SK-N-SH treated with all-trans-retinoic acid at 6 μM for 48 hours (cell line): ENCODE data around the gene STS.

Experiments used
- ATAC-seq: fragments of 200-7000 bp; cut with Tn5 transposase; 3 replicates; pipeline ENCODE4 v1.9.1; 2020; ENCODE audit warnings: mild to moderate bottlenecking, moderate library complexity
- ARNTL ChIP-seq: fragments of 450-650 bp; formaldehyde crosslinking; IDR thresholded peaks from 2 replicates; pipeline ENCODE4 v1.5.0; 2020; ENCODE audit warnings: low read depth, mild to moderate bottlenecking, moderate library complexity, borderline replicate concordance
- BACH2 ChIP-seq: fragments of 250-450 bp; sonication (Bioruptor Pico); IDR thresholded peaks from 2 replicates; pipeline ENCODE4 v1.9.0; 2021; ENCODE audit warnings: mild to moderate bottlenecking, borderline replicate concordance
- ESRRG ChIP-seq: fragments of 250-450 bp; sonication (Bioruptor Pico); IDR thresholded peaks from 2 replicates; pipeline ENCODE4 v1.6.1; 2021; ENCODE audit warnings: mild to moderate bottlenecking
- GLIS3 ChIP-seq: fragments of 250-450 bp; sonication (Bioruptor Pico); IDR thresholded peaks from 2 replicates; pipeline ENCODE4 v1.5.0; 2020; ENCODE audit warnings: mild to moderate bottlenecking, moderate library complexity
- OSR1 ChIP-seq: fragments of 250-450 bp; sonication (Bioruptor Pico); IDR thresholded peaks from 2 replicates; pipeline ENCODE4 v1.8.0; 2022; ENCODE audit warnings: moderate library complexity, mild to moderate bottlenecking, inconsistent platforms
- PPARA ChIP-seq: fragments of 250-450 bp; sonication (Bioruptor Pico); IDR thresholded peaks from 2 replicates; pipeline ENCODE4 v1.5.0; 2020; ENCODE audit warnings: mild to moderate bottlenecking, borderline replicate concordance
- RARB ChIP-seq: fragments of 250-450 bp; sonication (Bioruptor Pico); IDR thresholded peaks from 2 replicates; pipeline ENCODE4 v1.8.0; 2021; ENCODE audit warnings: mild to moderate bottlenecking, moderate library complexity
- SNAI2 ChIP-seq: fragments of 250-450 bp; sonication (Bioruptor Pico); IDR thresholded peaks from 2 replicates; pipeline ENCODE4 v1.5.0; 2020; ENCODE audit warnings: mild to moderate bottlenecking, moderate library complexity
- TCF4 ChIP-seq: fragments of 250-450 bp; sonication (Bioruptor Pico); IDR thresholded peaks from 2 replicates; pipeline ENCODE4 v1.8.0; 2021; ENCODE audit warnings: mild to moderate bottlenecking, moderate library complexity, borderline replicate concordance
- TOX ChIP-seq: fragments of 250-450 bp; sonication (Bioruptor Pico); IDR thresholded peaks from 2 replicates; pipeline ENCODE4 v1.8.0; 2021; ENCODE audit warnings: mild to moderate bottlenecking, moderate library complexity, borderline replicate concordance
- TSHZ2 ChIP-seq: fragments of 250-450 bp; sonication (Bioruptor Pico); IDR thresholded peaks from 2 replicates; pipeline ENCODE4 v1.5.0; 2020; ENCODE audit warnings: mild to moderate bottlenecking, moderate library complexity
- ZC3H10 ChIP-seq: fragments of 250-450 bp; sonication (Bioruptor Pico); IDR thresholded peaks from 2 replicates; pipeline ENCODE4 v1.5.1; 2021; ENCODE audit warnings: mild to moderate bottlenecking, moderate library complexity
- ZFP30 ChIP-seq: fragments of 450-650 bp; formaldehyde crosslinking; IDR thresholded peaks from 2 replicates; pipeline ENCODE4 v1.5.0; 2022; ENCODE audit warnings: mild to moderate bottlenecking, moderate library complexity
- ZNF565 ChIP-seq: fragments of 450-650 bp; formaldehyde crosslinking; conservative IDR thresholded peaks from 2 replicates; pipeline ENCODE4 v1.5.0; 2020; ENCODE audit warnings: low read depth, mild to moderate bottlenecking, moderate library complexity
- ZNF70 ChIP-seq: fragments of 450-650 bp; formaldehyde crosslinking; IDR thresholded peaks from 2 replicates; pipeline ENCODE4 v1.5.0; 2020; ENCODE audit warnings: mild to moderate bottlenecking, moderate library complexity
- ZNF8 ChIP-seq: fragments of 450-650 bp; formaldehyde crosslinking; IDR thresholded peaks from 2 replicates; pipeline ENCODE4 v1.5.0; 2020; ENCODE audit warnings: mild to moderate bottlenecking, moderate library complexity
- TF ChIP-seq, protein P1 (sequence below): fragments of 250-450 bp; sonication (Bioruptor Pico); IDR thresholded peaks from 2 replicates; pipeline ENCODE4 v1.8.0; 2020; ENCODE audit warnings: mild to moderate bottlenecking, moderate library complexity, borderline replicate concordance
- TF ChIP-seq, protein P2 (sequence below): fragments of 250-450 bp; sonication (Bioruptor Pico); IDR thresholded peaks from 2 replicates; pipeline ENCODE4 v1.5.1; 2020; ENCODE audit warnings: low read depth, mild to moderate bottlenecking, moderate library complexity
- TF ChIP-seq, protein P3 (sequence below): fragments of 250-450 bp; sonication (Bioruptor Pico); IDR thresholded peaks from 2 replicates; pipeline ENCODE4 v1.5.1; 2021; ENCODE audit warnings: mild to moderate bottlenecking, moderate library complexity

Gene STS

GRCh38 chrX:7116081-7116480 is 31.4 kb upstream of the STS start (continued):
- TF ChIP-seq ZNF8 (CRISPR knock-in tag) (no peak), TSHZ2 (CRISPR knock-in tag) (no peak), RARB (CRISPR knock-in tag) (no peak), OSR1 (CRISPR knock-in tag) (no peak), ARNTL (CRISPR knock-in tag) (no peak), GLIS3 (CRISPR knock-in tag) (no peak), ESRRG (CRISPR knock-in tag) (no peak), PPARA (CRISPR knock-in tag) (no peak)
- TF ChIP-seq, protein P1, sequence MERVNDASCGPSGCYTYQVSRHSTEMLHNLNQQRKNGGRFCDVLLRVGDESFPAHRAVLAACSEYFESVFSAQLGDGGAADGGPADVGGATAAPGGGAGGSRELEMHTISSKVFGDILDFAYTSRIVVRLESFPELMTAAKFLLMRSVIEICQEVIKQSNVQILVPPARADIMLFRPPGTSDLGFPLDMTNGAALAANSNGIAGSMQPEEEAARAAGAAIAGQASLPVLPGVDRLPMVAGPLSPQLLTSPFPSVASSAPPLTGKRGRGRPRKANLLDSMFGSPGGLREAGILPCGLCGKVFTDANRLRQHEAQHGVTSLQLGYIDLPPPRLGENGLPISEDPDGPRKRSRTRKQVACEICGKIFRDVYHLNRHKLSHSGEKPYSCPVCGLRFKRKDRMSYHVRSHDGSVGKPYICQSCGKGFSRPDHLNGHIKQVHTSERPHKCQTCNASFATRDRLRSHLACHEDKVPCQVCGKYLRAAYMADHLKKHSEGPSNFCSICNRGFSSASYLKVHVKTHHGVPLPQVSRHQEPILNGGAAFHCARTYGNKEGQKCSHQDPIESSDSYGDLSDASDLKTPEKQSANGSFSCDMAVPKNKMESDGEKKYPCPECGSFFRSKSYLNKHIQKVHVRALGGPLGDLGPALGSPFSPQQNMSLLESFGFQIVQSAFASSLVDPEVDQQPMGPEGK (CRISPR knock-in tag) = no peak

GRCh38 chrX:7117587-7117986 is 29.9 kb upstream of the STS start:
- TF ChIP-seq ARNTL (CRISPR knock-in tag) = no peak
- no peak for TF ChIP-seq ESRRG (CRISPR knock-in tag)
- no peak for TF ChIP-seq OSR1 (CRISPR knock-in tag)
- no peak for TF ChIP-seq BACH2 (CRISPR knock-in tag)
- no peak for TF ChIP-seq TOX (CRISPR knock-in tag)
- TF ChIP-seq, protein P2, sequence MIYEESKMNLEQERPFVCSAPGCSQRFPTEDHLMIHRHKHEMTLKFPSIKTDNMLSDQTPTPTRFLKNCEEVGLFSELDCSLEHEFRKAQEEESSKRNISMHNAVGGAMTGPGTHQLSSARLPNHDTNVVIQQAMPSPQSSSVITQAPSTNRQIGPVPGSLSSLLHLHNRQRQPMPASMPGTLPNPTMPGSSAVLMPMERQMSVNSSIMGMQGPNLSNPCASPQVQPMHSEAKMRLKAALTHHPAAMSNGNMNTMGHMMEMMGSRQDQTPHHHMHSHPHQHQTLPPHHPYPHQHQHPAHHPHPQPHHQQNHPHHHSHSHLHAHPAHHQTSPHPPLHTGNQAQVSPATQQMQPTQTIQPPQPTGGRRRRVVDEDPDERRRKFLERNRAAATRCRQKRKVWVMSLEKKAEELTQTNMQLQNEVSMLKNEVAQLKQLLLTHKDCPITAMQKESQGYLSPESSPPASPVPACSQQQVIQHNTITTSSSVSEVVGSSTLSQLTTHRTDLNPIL (CRISPR knock-in tag) = no peak
- no peak for TF ChIP-seq ZNF8 (CRISPR knock-in tag)
- no peak for TF ChIP-seq SNAI2 (CRISPR knock-in tag)
- no peak for TF ChIP-seq GLIS3 (CRISPR knock-in tag)
- no peak for TF ChIP-seq ZNF70 (CRISPR knock-in tag)
- no peak for TF ChIP-seq ZC3H10 (CRISPR knock-in tag)
- no peak for TF ChIP-seq TCF4 (CRISPR knock-in tag)
- TF ChIP-seq, protein P1 (CRISPR knock-in tag) = no peak
- no peak for TF ChIP-seq ZNF565 (CRISPR knock-in tag)
- TF ChIP-seq, protein P3, sequence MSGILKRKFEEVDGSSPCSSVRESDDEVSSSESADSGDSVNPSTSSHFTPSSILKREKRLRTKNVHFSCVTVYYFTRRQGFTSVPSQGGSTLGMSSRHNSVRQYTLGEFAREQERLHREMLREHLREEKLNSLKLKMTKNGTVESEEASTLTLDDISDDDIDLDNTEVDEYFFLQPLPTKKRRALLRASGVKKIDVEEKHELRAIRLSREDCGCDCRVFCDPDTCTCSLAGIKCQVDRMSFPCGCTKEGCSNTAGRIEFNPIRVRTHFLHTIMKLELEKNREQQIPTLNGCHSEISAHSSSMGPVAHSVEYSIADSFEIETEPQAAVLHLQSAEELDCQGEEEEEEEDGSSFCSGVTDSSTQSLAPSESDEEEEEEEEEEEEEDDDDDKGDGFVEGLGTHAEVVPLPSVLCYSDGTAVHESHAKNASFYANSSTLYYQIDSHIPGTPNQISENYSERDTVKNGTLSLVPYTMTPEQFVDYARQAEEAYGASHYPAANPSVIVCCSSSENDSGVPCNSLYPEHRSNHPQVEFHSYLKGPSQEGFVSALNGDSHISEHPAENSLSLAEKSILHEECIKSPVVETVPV = no peak
- no peak for TF ChIP-seq ZFP30 (CRISPR knock-in tag)
- no peak for TF ChIP-seq TSHZ2 (CRISPR knock-in tag)
- no peak for TF ChIP-seq RARB (CRISPR knock-in tag)
- ATAC-seq = no peak
